HEK293T (cell line): ENCODE measurements around the gene PDE7B.

Source experiments
- BHLHE40 ChIP-seq: fragments of 450-650 bp; IDR thresholded peaks from 2 replicates; pipeline ENCODE4 v1.6.1; 2016; ENCODE audit warnings: mild to moderate bottlenecking, moderate library complexity, borderline replicate concordance
- ELF4 ChIP-seq: fragments of 450-650 bp; IDR thresholded peaks from 2 replicates; pipeline ENCODE4 v1.6.1; 2017; ENCODE audit warnings: antibody characterized with exemption
- FOXM1 ChIP-seq: fragments of 450-650 bp; IDR thresholded peaks from 2 replicates; pipeline ENCODE4 v1.6.1; 2017; ENCODE audit warnings: mild to moderate bottlenecking, borderline replicate concordance
- HDGF ChIP-seq: fragments of 450-650 bp; IDR thresholded peaks from 2 replicates; pipeline ENCODE4 v1.6.1; 2017; ENCODE audit warnings: antibody characterized with exemption, borderline replicate concordance
- SP1 ChIP-seq: fragments of 450-650 bp; IDR thresholded peaks from 2 replicates; pipeline ENCODE4 v1.6.1; 2017
- SUZ12 ChIP-seq: fragments of 450-650 bp; IDR thresholded peaks from 2 replicates; pipeline ENCODE4 v1.6.1; 2016; ENCODE audit warnings: mild to moderate bottlenecking
- TARDBP ChIP-seq: fragments of 450-650 bp; IDR thresholded peaks from 2 replicates; pipeline ENCODE4 v1.6.1; 2016
- ZNF384 ChIP-seq: fragments of 450-650 bp; IDR thresholded peaks from 2 replicates; pipeline ENCODE4 v1.6.1; 2016

DNA sequence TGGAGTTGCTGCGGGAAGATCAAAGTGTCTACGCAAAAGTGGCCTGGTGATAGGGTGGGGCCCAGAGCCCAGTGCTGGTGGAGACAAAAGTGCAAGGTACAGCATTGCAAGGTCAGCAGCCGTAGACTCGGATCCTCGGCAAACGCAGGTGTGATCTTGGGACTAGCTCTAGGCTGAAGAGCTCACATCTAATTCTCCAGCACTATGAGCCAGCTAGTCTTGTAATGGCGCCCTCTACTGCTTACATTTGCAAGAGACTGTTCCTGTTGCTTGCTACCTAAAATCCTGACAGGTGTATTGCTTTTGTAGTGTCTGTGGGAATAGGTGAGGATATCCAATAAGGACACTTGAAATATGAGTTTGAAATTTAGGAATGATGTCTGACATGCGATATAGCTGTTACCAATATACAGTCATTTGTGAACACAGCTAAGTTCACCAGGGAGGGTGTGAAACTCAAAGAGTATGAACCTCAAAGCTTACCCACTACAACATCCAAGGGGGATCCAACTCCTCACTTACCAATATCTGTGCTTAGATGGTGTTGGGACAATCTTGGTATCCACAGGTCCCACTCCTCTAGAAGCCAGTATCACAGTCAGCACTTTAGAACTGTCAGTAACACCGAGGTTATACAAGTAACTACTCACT lies 58.4 kb downstream of the PDE7B start:
- TF ChIP-seq ELF4 = no peak
- no peak for TF ChIP-seq SP1
- TF ChIP-seq BHLHE40 = no peak
- TF ChIP-seq SUZ12 = no peak
- no peak for TF ChIP-seq FOXM1
- no peak for TF ChIP-seq TARDBP
- no peak for TF ChIP-seq HDGF
- no peak for TF ChIP-seq ZNF384
